Hepatocyte (in vitro differentiated cells): ENCODE results near the gene GALNTL6. TPM values are rescaled to one million over a fixed set of nuclear protein-coding genes. Genes with fewer than 3 reads are reported as not detected.

ENCODE experiments used
- DNase-seq: peaks from one replicate; pipeline ENCODE4 v3.0.0-alpha.2; 2016; ENCODE audit warnings: low spot score
- H2AFZ ChIP-seq: fragments of 200-600 bp; sonication (generic); 2 replicates; pipeline ENCODE4 v1.6.0; 2016; ENCODE audit warnings: antibody characterized with exemption, mild to moderate bottlenecking
- H3K27ac ChIP-seq: fragments of 200-600 bp; sonication (generic); 2 replicates; pipeline ENCODE4 v1.5.1; 2016; ENCODE audit warnings: mild to moderate bottlenecking
- H3K27me3 ChIP-seq: fragments of 200-600 bp; sonication (generic); 2 replicates; pipeline ENCODE4 v1.6.1; 2016
- H3K36me3 ChIP-seq: fragments of 200-600 bp; sonication (generic); replicated peaks from 2 replicates; pipeline ENCODE4 v1.5.1; 2016; ENCODE audit warnings: low read depth; ENCODE audit not compliant: insufficient read depth
- H3K4me1 ChIP-seq: fragments of 200-600 bp; sonication (generic); 2 replicates; pipeline ENCODE4 v1.5.1; 2016; ENCODE audit warnings: mild to moderate bottlenecking, moderate library complexity; ENCODE audit not compliant: insufficient read depth
- H3K4me2 ChIP-seq: fragments of 200-600 bp; sonication (generic); 2 replicates; pipeline ENCODE4 v1.6.0; 2016
- H3K4me3 ChIP-seq: fragments of 200-600 bp; sonication (generic); 2 replicates; pipeline ENCODE4 v1.5.1; 2016; ENCODE audit warnings: mild to moderate bottlenecking
- H3K79me2 ChIP-seq: fragments of 200-600 bp; sonication (generic); 2 replicates; pipeline ENCODE4 v1.6.0; 2017; ENCODE audit warnings: mild to moderate bottlenecking
- H3K9me2 ChIP-seq: fragments of 200-600 bp; sonication (generic); replicated peaks from 2 replicates; pipeline ENCODE4 v1.6.0; 2017; ENCODE audit warnings: mild to moderate bottlenecking; ENCODE audit not compliant: insufficient read depth
- H3K9me3 ChIP-seq: fragments of 200-600 bp; sonication (generic); 2 replicates; pipeline ENCODE4 v1.5.1; 2016; ENCODE audit warnings: low read depth, mild to moderate bottlenecking
- H4K20me1 ChIP-seq: fragments of 200-600 bp; sonication (generic); 2 replicates; pipeline ENCODE4 v1.6.0; 2016; ENCODE audit warnings: mild to moderate bottlenecking; ENCODE audit not compliant: insufficient read depth, poor library complexity, severe bottlenecking
- EZH2 ChIP-seq: fragments of 200-600 bp; sonication (generic); IDR thresholded peaks from 2 replicates; pipeline ENCODE4 v1.6.1; 2016; ENCODE audit warnings: antibody characterized with exemption, mild to moderate bottlenecking, borderline replicate concordance
- EZH2phosphoT487 ChIP-seq: fragments of 200-600 bp; sonication (generic); IDR thresholded peaks from one replicate; pipeline ENCODE4 v1.6.1; 2018; ENCODE audit warnings: antibody characterized with exemption, mild to moderate bottlenecking, low read depth, moderate library complexity; ENCODE audit not compliant: unreplicated experiment, severe bottlenecking
- WGBS: methylation state at CpG from one replicate; pipeline ENCODE4 v1.1.6; 2016; ENCODE audit warnings: low lambda C conversion rate; ENCODE audit errors: missing lambda C conversion rate; 5-methylcytosine and 5-hydroxymethylcytosine counted together
- polyA plus RNA-seq: library from polyadenylated mRNA; unstranded; fragments of >200 nt; fragmentation: Nextera tagmentation; extraction: Ambion mirVana; gene quantifications from 2 replicates; pipeline ENCODE4 v1.2.1, GENCODE V29; 2016
- total RNA-seq: library from RNA; depleted of rRNA; stranded (reverse); fragments of >200 nt; gene quantifications from 2 replicates; pipeline ENCODE4 v1.2.3, GENCODE V29; 2014
- TF ChIP-seq, protein P1 (sequence below): fragments of 200-600 bp; sonication (generic); IDR thresholded peaks from 2 replicates; pipeline ENCODE4 v1.5.1; 2016; ENCODE audit warnings: antibody characterized with exemption, mild to moderate bottlenecking; ENCODE audit not compliant: poor library complexity

Gene GALNTL6
- total and polyA plus RNA-seq, 2 experiments from 2014 or later: 0.53 to 0.74 TPM

- no peaks in the 10 kb centered on the region for H3K27me3 ChIP-seq
- 89% methylated on average over 6 of the region's 6 CpGs for WGBS
- H3K9me3 ChIP-seq: no peaks in the 10 kb centered on the region
- no peaks in the 10 kb centered on the region for H4K20me1 ChIP-seq
- no peak for DNase-seq
- no peaks in the 10 kb centered on the region for H3K9me2 ChIP-seq
- no peak overlapping the region for H3K27ac ChIP-seq
- no peaks in the 10 kb centered on the region for H3K4me1 ChIP-seq
- H3K36me3 ChIP-seq: no peaks in the 10 kb centered on the region
- TF ChIP-seq, protein P1, sequence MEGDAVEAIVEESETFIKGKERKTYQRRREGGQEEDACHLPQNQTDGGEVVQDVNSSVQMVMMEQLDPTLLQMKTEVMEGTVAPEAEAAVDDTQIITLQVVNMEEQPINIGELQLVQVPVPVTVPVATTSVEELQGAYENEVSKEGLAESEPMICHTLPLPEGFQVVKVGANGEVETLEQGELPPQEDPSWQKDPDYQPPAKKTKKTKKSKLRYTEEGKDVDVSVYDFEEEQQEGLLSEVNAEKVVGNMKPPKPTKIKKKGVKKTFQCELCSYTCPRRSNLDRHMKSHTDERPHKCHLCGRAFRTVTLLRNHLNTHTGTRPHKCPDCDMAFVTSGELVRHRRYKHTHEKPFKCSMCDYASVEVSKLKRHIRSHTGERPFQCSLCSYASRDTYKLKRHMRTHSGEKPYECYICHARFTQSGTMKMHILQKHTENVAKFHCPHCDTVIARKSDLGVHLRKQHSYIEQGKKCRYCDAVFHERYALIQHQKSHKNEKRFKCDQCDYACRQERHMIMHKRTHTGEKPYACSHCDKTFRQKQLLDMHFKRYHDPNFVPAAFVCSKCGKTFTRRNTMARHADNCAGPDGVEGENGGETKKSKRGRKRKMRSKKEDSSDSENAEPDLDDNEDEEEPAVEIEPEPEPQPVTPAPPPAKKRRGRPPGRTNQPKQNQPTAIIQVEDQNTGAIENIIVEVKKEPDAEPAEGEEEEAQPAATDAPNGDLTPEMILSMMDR: no peak
- no peak for TF ChIP-seq EZH2
- TF ChIP-seq EZH2phosphoT487: no peak
- no peaks in the 10 kb centered on the region for H3K79me2 ChIP-seq
- H2AFZ ChIP-seq: no peak overlapping the region
- no peak overlapping the region for H3K4me2 ChIP-seq
- H3K4me3 ChIP-seq: no peak overlapping the region
Observed at GRCh38 chr4:172096786-172097185, 283.6 kb downstream of the GALNTL6 start.

DNA sequence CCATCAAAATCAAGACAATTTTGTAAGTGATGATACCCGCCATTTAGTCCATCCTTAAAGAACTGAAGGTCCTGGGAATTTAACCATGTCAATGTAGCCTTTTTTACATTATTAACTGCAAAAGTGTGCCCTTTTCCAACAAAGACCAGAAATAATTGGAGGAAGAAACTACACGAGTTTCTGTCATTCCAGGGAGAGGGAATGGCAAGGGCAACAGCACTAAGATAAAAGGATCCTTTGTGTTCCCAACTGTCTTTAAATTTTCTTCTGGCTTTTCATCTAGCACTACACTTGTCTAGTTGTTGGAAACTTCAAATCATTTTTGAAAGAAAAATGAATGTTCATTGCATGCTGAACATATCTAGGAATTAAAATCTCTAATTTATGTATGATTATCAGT lies 286.2 kb downstream of the GALNTL6 start:
- Histone ChIP-seq H3K79me2 (no peaks in the 10 kb centered on the region), H3K4me1 (no peaks in the 10 kb centered on the region), H3K27me3 (no peaks in the 10 kb centered on the region), H3K4me3 (no peak overlapping the region), H2AFZ (no peak overlapping the region), H3K9me3 (no peaks in the 10 kb centered on the region), H3K36me3 (no peaks in the 10 kb centered on the region), H4K20me1 (no peaks in the 10 kb centered on the region), H3K4me2 (no peak overlapping the region), H3K9me2 (no peaks in the 10 kb centered on the region), H3K27ac (no peak overlapping the region)
- no peak for DNase-seq
- WGBS: 84% methylated on average over 2 of the region's 2 CpGs
- no peak for TF ChIP-seq EZH2
- TF ChIP-seq, protein P1: no peak
- no peak for TF ChIP-seq EZH2phosphoT487

GRCh38 chr4:172103456-172103855 lies 290.3 kb downstream of the GALNTL6 start:
- no peaks in the 10 kb centered on the region for H4K20me1 ChIP-seq
- H2AFZ ChIP-seq: no peak overlapping the region
- H3K9me3 ChIP-seq: no peaks in the 10 kb centered on the region
- H3K4me1 ChIP-seq: no peaks in the 10 kb centered on the region
- no peaks in the 10 kb centered on the region for H3K79me2 ChIP-seq
- no peaks in the 10 kb centered on the region for H3K27me3 ChIP-seq
- no peak overlapping the region for H3K4me2 ChIP-seq
- TF ChIP-seq, protein P1: no peak
- TF ChIP-seq EZH2phosphoT487: no peak
- no peak for TF ChIP-seq EZH2
- no peak overlapping the region for H3K4me3 ChIP-seq
- no peak for DNase-seq
- H3K9me2 ChIP-seq: no peaks in the 10 kb centered on the region
- WGBS: 56% methylated on average over 1 of the region's 1 CpG
- no peaks in the 10 kb centered on the region for H3K36me3 ChIP-seq
- no peak overlapping the region for H3K27ac ChIP-seq

DNA sequence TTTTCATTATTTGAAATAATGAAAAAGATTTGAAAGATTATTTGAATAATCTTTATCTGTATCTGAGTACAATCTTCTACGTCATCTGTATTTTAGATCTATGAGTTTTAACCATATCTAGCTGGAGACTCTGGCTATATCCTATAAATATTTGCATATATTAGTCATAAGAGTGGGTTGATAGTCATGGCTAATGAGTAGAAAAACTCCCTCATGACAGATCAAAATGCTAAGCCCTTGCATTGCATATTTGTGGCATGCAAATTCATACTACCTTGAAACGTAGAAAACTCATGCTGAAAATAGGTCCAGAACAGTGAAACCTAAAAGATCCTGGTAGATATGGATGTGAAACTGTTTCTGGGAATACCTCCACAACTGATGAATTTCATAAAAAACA lies 291.3 kb downstream of the GALNTL6 start:
- Histone ChIP-seq H3K36me3 (no peaks in the 10 kb centered on the region), H2AFZ (no peak overlapping the region)

More for the DNA sequence above, 291.3 kb downstream of the GALNTL6 start:
- H4K20me1 ChIP-seq: no peaks in the 10 kb centered on the region
- H3K4me3 ChIP-seq: no peak overlapping the region
- H3K79me2 ChIP-seq: no peaks in the 10 kb centered on the region
- no peak for DNase-seq
- TF ChIP-seq, protein P1: no peak
- no peak for TF ChIP-seq EZH2
- no peak for TF ChIP-seq EZH2phosphoT487
- H3K9me2 ChIP-seq: no peaks in the 10 kb centered on the region
- H3K27me3 ChIP-seq: no peaks in the 10 kb centered on the region
- whole genome bisulfite sequencing: 83% methylated on average over 2 of the region's 2 CpGs
- H3K9me3 ChIP-seq: no peaks in the 10 kb centered on the region
- no peak overlapping the region for H3K27ac ChIP-seq
- H3K4me2 ChIP-seq: no peak overlapping the region
- no peaks in the 10 kb centered on the region for H3K4me1 ChIP-seq
